HG03135 (cell line): ENCODE data around the gene SPESP1.
"Not testable (repeated sequence)": the region's sequence is repeated elsewhere in the genome, so short reads cannot be mapped to it uniquely, and the experiment has no call there.

Experiments used
- ATAC-seq: cut with Tn5 transposase; IDR thresholded peaks from one replicate; pipeline ENCODE4 v1.9.1; 2021; ENCODE audit warnings: mild to moderate bottlenecking, moderate library complexity; ENCODE audit not compliant: unreplicated experiment

Gene SPESP1

GRCh38 chr15:68962465-68962864 is 32.1 kb downstream of the SPESP1 start:
- ATAC-seq, result no peak

GRCh38 chr15:68963719-68964118 is 33.4 kb downstream of the SPESP1 start:
- ATAC-seq, result not testable (repeated sequence)

- ATAC-seq, result no peak
These were observed 36.7 kb downstream of the SPESP1 start for GRCh38 chr15:68966996-68967395.

- ATAC-seq, result no peak
These were observed 37.6 kb downstream of the SPESP1 start for GRCh38 chr15:68967948-68968347.

- no peak for ATAC-seq
These were observed 39.0 kb downstream of the SPESP1 start for GRCh38 chr15:68969298-68969697.

- no peak for ATAC-seq
These were observed 42.1 kb downstream of the SPESP1 start for GRCh38 chr15:68972201-68973065.

- not testable (repeated sequence) for ATAC-seq
These were observed 45.4 kb downstream of the SPESP1 start for GRCh38 chr15:68975651-68976160.

GRCh38 chr15:68977426-68977825 is 47.1 kb downstream of the SPESP1 start:
- not testable (repeated sequence) for ATAC-seq

GRCh38 chr15:68979006-68979405 is 48.7 kb downstream of the SPESP1 start:
- ATAC-seq, result no peak

- no peak for ATAC-seq
These were observed 49.5 kb downstream of the SPESP1 start for GRCh38 chr15:68979816-68980215.

GRCh38 chr15:68980786-68981185 is 50.5 kb downstream of the SPESP1 start:
- ATAC-seq, result no peak

GRCh38 chr15:68981941-68982340 is 51.6 kb downstream of the SPESP1 start:
- no peak for ATAC-seq

- no peak for ATAC-seq
These were observed 52.7 kb downstream of the SPESP1 start for GRCh38 chr15:68982976-68983563.

- no peak for ATAC-seq
These were observed 53.7 kb downstream of the SPESP1 start for GRCh38 chr15:68983961-68984481.

- ATAC-seq, result no peak
These were observed 54.3 kb downstream of the SPESP1 start for GRCh38 chr15:68984586-68984985.

GRCh38 chr15:68985361-68985891 is 55.1 kb downstream of the SPESP1 start:
- no peak for ATAC-seq

- no peak for ATAC-seq
These were observed 56.0 kb downstream of the SPESP1 start for GRCh38 chr15:68986322-68986721.

GRCh38 chr15:68987120-68987519 is 56.8 kb downstream of the SPESP1 start:
- no peak for ATAC-seq

GRCh38 chr15:68987676-68988075 is 57.4 kb downstream of the SPESP1 start:
- ATAC-seq, result no peak

GRCh38 chr15:68989541-68990230 is 59.4 kb downstream of the SPESP1 start:
- no peak for ATAC-seq
